HG02798 (cell line): Measurements from ENCODE around the gene KIT.
A peak's percentile ranks its signal among the peaks of the same experiment; 100 is the strongest.

Experiments used
- ATAC-seq: cut with Tn5 transposase; IDR thresholded peaks from one replicate; pipeline ENCODE4 v1.9.1; 2021; ENCODE audit warnings: mild to moderate bottlenecking; ENCODE audit not compliant: unreplicated experiment, poor library complexity

Gene KIT

GRCh38 chr4:54659749-54660535 is 2.2 kb downstream of the KIT start:
- no peak for ATAC-seq

GRCh38 chr4:54660591-54660990 is 2.8 kb downstream of the KIT start:
- no peak for ATAC-seq

GRCh38 chr4:54661169-54661568 is 3.4 kb downstream of the KIT start:
- no peak for ATAC-seq

- no peak for ATAC-seq
Measured at GRCh38 chr4:54661686-54662085, 3.9 kb downstream of the KIT start.

GRCh38 chr4:54662123-54662522 is 4.4 kb downstream of the KIT start:
- ATAC-seq: no peak

GRCh38 chr4:54662901-54663585 is 5.3 kb downstream of the KIT start:
- ATAC-seq: no peak

GRCh38 chr4:54664400-54664799 is 6.6 kb downstream of the KIT start:
- ATAC-seq: no peak

- no peak for ATAC-seq
Measured at GRCh38 chr4:54668014-54668611, 10.4 kb downstream of the KIT start.

GRCh38 chr4:54669831-54670230 is 12.1 kb downstream of the KIT start:
- no peak for ATAC-seq

GRCh38 chr4:54675721-54676461 is 18.1 kb downstream of the KIT start:
- no peak for ATAC-seq

- ATAC-seq: no peak
Measured at GRCh38 chr4:54676658-54677057, 18.9 kb downstream of the KIT start.

GRCh38 chr4:54677416-54677815 is 19.7 kb downstream of the KIT start:
- ATAC-seq: no peak

GRCh38 chr4:54677853-54678650 is 20.3 kb downstream of the KIT start:
- ATAC-seq: no peak

GRCh38 chr4:54678826-54679225 is 21.1 kb downstream of the KIT start:
- ATAC-seq: no peak

GRCh38 chr4:54679813-54680212 is 22.1 kb downstream of the KIT start:
- no peak for ATAC-seq

GRCh38 chr4:54683616-54684346 is 26.0 kb downstream of the KIT start:
- peak; percentile 66 for ATAC-seq

- no peak for ATAC-seq
Measured at GRCh38 chr4:54685810-54686209, 28.1 kb downstream of the KIT start.

GRCh38 chr4:54687887-54688841 is 30.4 kb downstream of the KIT start:
- ATAC-seq: no peak
